ENCODE measurements around the gene NRG3.

DNA sequence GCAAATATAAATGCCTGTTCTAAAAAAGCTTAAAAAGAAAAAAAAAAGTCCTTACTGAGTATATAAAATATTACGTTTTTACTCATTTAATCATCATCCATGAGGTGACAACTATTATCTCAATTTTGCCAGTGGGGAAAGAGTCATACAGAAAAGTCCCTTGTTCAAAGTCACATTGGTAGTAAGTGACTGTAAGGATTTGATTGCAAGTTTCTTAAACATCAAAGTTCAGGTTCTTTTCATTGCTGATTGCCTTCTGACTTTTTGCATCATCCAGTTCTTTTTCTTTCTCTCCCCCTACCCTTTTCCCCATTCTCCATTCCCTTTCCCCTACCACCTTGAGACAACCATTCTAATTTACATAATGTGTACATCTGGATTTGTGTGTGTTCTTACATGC lies 363.3 kb downstream of the NRG3 start:
- TF ChIP-seq, protein P1, sequence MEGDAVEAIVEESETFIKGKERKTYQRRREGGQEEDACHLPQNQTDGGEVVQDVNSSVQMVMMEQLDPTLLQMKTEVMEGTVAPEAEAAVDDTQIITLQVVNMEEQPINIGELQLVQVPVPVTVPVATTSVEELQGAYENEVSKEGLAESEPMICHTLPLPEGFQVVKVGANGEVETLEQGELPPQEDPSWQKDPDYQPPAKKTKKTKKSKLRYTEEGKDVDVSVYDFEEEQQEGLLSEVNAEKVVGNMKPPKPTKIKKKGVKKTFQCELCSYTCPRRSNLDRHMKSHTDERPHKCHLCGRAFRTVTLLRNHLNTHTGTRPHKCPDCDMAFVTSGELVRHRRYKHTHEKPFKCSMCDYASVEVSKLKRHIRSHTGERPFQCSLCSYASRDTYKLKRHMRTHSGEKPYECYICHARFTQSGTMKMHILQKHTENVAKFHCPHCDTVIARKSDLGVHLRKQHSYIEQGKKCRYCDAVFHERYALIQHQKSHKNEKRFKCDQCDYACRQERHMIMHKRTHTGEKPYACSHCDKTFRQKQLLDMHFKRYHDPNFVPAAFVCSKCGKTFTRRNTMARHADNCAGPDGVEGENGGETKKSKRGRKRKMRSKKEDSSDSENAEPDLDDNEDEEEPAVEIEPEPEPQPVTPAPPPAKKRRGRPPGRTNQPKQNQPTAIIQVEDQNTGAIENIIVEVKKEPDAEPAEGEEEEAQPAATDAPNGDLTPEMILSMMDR (IDR thresholded peaks at IDR 0.05), result no peak
- TF ChIP-seq POLR2A (IDR thresholded peaks at IDR 0.05) (no peak), POLR2AphosphoS5 (IDR thresholded peaks at IDR 0.05) (no peak)

Measured in upper lobe of left lung (tissue), 4 donors.